Measurements from ENCODE around the gene MRPL40. TPM values are rescaled to one million over a fixed set of nuclear protein-coding genes. Genes with fewer than 3 reads are reported as not detected.

Gene MRPL40
- total RNA-seq, 1 donor, result 34.4 TPM

GRCh38 chr22:19456541-19456940 is 24.2 kb downstream of the MRPL40 start:
- TF ChIP-seq, protein P1, sequence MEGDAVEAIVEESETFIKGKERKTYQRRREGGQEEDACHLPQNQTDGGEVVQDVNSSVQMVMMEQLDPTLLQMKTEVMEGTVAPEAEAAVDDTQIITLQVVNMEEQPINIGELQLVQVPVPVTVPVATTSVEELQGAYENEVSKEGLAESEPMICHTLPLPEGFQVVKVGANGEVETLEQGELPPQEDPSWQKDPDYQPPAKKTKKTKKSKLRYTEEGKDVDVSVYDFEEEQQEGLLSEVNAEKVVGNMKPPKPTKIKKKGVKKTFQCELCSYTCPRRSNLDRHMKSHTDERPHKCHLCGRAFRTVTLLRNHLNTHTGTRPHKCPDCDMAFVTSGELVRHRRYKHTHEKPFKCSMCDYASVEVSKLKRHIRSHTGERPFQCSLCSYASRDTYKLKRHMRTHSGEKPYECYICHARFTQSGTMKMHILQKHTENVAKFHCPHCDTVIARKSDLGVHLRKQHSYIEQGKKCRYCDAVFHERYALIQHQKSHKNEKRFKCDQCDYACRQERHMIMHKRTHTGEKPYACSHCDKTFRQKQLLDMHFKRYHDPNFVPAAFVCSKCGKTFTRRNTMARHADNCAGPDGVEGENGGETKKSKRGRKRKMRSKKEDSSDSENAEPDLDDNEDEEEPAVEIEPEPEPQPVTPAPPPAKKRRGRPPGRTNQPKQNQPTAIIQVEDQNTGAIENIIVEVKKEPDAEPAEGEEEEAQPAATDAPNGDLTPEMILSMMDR (IDR thresholded peaks at IDR 0.05; ENCODE audit: extremely low read depth, low read depth, low read length), result no peak
- no peak for DNase-seq (ENCODE audit: insufficient read length, low spot score, missing footprints)
- Histone ChIP-seq H4K20me1 (ENCODE audit: insufficient read depth, low read length) (no peaks in the 10 kb centered on the region), H3K27ac (ENCODE audit: low read depth, low read length) (no peak overlapping the region), H3K79me2 (ENCODE audit: insufficient read depth, low read length) (no peaks in the 10 kb centered on the region), H3K4me1 (ENCODE audit: insufficient read depth, low read length) (peaks cover 4% of the 10 kb centered on the region), H2AFZ (ENCODE audit: low read length) (no peak overlapping the region), H3K4me3 (ENCODE audit: insufficient read depth, low read length) (no peak overlapping the region), H3K27me3 (ENCODE audit: insufficient read depth, low read length) (no peaks in the 10 kb centered on the region), H3K36me3 (ENCODE audit: insufficient read depth, low read length) (peaks cover 74% of the 10 kb centered on the region), H3K9me3 (ENCODE audit: low read depth, low read length) (no peaks in the 10 kb centered on the region), H3K4me2 (ENCODE audit: insufficient read depth, low read length) (no peak overlapping the region)

DNA sequence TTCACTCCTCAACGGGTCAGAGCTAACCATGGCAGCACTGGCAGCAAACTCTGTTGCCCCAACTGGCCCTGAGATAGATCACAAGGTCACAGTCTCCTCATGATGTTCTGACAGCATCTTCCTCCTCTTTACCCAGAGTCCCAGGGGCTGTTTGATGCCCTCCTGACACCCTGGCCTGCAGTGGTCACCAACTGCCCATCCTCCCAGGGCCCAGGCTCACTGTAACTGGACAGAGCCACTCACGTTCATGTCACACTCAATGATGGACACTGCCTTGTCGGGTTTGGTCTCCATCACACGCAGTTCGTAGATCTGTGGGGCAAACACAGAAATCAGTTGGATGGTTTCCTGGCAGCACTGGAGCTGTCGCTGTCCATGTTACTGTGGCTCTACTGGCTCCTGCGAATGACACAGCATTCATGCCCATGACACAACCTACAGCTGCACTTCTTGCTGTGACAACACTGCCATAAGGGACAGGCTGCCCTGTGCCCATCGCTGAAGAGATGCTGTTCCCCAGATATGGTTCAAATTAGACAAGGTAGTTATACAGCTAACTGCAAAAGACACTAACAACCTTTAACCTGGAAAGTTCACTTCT is 25.6 kb downstream of the MRPL40 start:
- DNase-seq (ENCODE audit: insufficient read length, low spot score, missing footprints), result no peak
- no peak overlapping the region for H3K4me2 ChIP-seq (ENCODE audit: insufficient read depth, low read length)
- no peaks in the 10 kb centered on the region for H3K9me3 ChIP-seq (ENCODE audit: low read depth, low read length)
- H3K36me3 ChIP-seq (ENCODE audit: insufficient read depth, low read length), result peaks cover 60% of the 10 kb centered on the region
- no peaks in the 10 kb centered on the region for H3K27me3 ChIP-seq (ENCODE audit: insufficient read depth, low read length)
- no peaks in the 10 kb centered on the region for H3K79me2 ChIP-seq (ENCODE audit: insufficient read depth, low read length)
- H3K4me1 ChIP-seq (ENCODE audit: insufficient read depth, low read length), result peaks cover 4% of the 10 kb centered on the region
- H2AFZ ChIP-seq (ENCODE audit: low read length), result no peak overlapping the region
- H3K4me3 ChIP-seq (ENCODE audit: insufficient read depth, low read length), result no peak overlapping the region
- TF ChIP-seq, protein P1 (IDR thresholded peaks at IDR 0.05; ENCODE audit: extremely low read depth, low read depth, low read length), result no peak
- no peak overlapping the region for H3K27ac ChIP-seq (ENCODE audit: low read depth, low read length)
- H4K20me1 ChIP-seq (ENCODE audit: insufficient read depth, low read length), result no peaks in the 10 kb centered on the region

GRCh38 chr22:19460036-19460435 is 27.7 kb downstream of the MRPL40 start:
- Histone ChIP-seq H2AFZ (ENCODE audit: low read length) (no peak overlapping the region), H3K4me1 (ENCODE audit: insufficient read depth, low read length) (peaks cover 14% of the 10 kb centered on the region), H3K36me3 (ENCODE audit: insufficient read depth, low read length) (peaks cover 47% of the 10 kb centered on the region), H3K4me3 (ENCODE audit: insufficient read depth, low read length) (no peak overlapping the region), H3K27ac (ENCODE audit: low read depth, low read length) (no peak overlapping the region), H4K20me1 (ENCODE audit: insufficient read depth, low read length) (no peaks in the 10 kb centered on the region), H3K9me3 (ENCODE audit: low read depth, low read length) (no peaks in the 10 kb centered on the region), H3K4me2 (ENCODE audit: insufficient read depth, low read length) (no peak overlapping the region), H3K79me2 (ENCODE audit: insufficient read depth, low read length) (no peaks in the 10 kb centered on the region), H3K27me3 (ENCODE audit: insufficient read depth, low read length) (no peaks in the 10 kb centered on the region)
- DNase-seq (ENCODE audit: insufficient read length, low spot score, missing footprints), result no peak
- TF ChIP-seq, protein P1 (IDR thresholded peaks at IDR 0.05; ENCODE audit: extremely low read depth, low read depth, low read length), result no peak

GRCh38 chr22:19461506-19461905 is 29.2 kb downstream of the MRPL40 start:
- H4K20me1 ChIP-seq (ENCODE audit: insufficient read depth, low read length), result no peaks in the 10 kb centered on the region
- TF ChIP-seq, protein P1 (IDR thresholded peaks at IDR 0.05; ENCODE audit: extremely low read depth, low read depth, low read length), result no peak
- H3K4me1 ChIP-seq (ENCODE audit: insufficient read depth, low read length), result peaks cover 10% of the 10 kb centered on the region
- no peaks in the 10 kb centered on the region for H3K79me2 ChIP-seq (ENCODE audit: insufficient read depth, low read length)
- no peak overlapping the region for H2AFZ ChIP-seq (ENCODE audit: low read length)
- no peak overlapping the region for H3K27ac ChIP-seq (ENCODE audit: low read depth, low read length)
- peaks cover 47% of the 10 kb centered on the region for H3K36me3 ChIP-seq (ENCODE audit: insufficient read depth, low read length)
- H3K4me2 ChIP-seq (ENCODE audit: insufficient read depth, low read length), result no peak overlapping the region
- H3K4me3 ChIP-seq (ENCODE audit: insufficient read depth, low read length), result no peak overlapping the region
- no peaks in the 10 kb centered on the region for H3K27me3 ChIP-seq (ENCODE audit: insufficient read depth, low read length)
- H3K9me3 ChIP-seq (ENCODE audit: low read depth, low read length), result no peaks in the 10 kb centered on the region
- DNase-seq (ENCODE audit: insufficient read length, low spot score, missing footprints), result no peak
